HCT116 (cell line): ENCODE results near the gene STYXL1. TPM values are rescaled to one million over a fixed set of nuclear protein-coding genes. Genes with fewer than 3 reads are reported as not detected.
"Not testable (repeated sequence)": the region's sequence is repeated elsewhere in the genome, so short reads cannot be mapped to it uniquely, and the experiment has no call there.

ENCODE experiments used
- ATAC-seq: fragments of 200-7000 bp; cut with Tn5 transposase; 2 replicates; pipeline ENCODE4 v1.9.1; 2020; ENCODE audit warnings: mild to moderate bottlenecking, moderate library complexity
- BruUV-seq: library from RNA; stranded (reverse); fragments of 400-500 nt; replicated peaks from 2 replicates; lab custom pipeline; 2021; lab: Mats Ljungman, UMichigan
- CTCF ChIA-PET: fragments of 300-600 bp; sonication (Branson Sonifier 250); formaldehyde crosslinking; loops from one replicate; lab custom pipeline; 2021; ENCODE audit warnings: antibody characterized with exemption; lab: Charles Lee
- POLR2A ChIA-PET: fragments of 300-600, 350-600 bp; sonication (Branson Sonifier 250); formaldehyde crosslinking; loops from one replicate; lab custom pipeline; 2021; ENCODE audit warnings: antibody characterized with exemption; lab: Charles Lee
- RAD21 ChIA-PET, 2 experiments: fragments of 300-600 bp; sonication (Branson Sonifier 250); formaldehyde crosslinking; loops; one replicate each; lab custom pipeline; 2023; ENCODE audit warnings: low total read pairs in 2 of 2; ENCODE audit not compliant: uncharacterized antibody in 2 of 2, unreplicated experiment in 2 of 2, low non-redundant PET in 1 of 2; lab: Charles Lee
- DNase-seq: peaks from one replicate; pipeline ENCODE4 v3.0.0-alpha.2; 2010; ENCODE audit warnings: low read depth, low spot score
- H2AFZ ChIP-seq: fragments of 200-600 bp; shearing (Covaris generic), sonication (generic); 2 replicates; pipeline ENCODE4 v1.6.1; 2017; ENCODE audit warnings: low read depth, mixed run types, mixed read lengths, antibody characterized with exemption, low read length; ENCODE audit not compliant: poor library complexity, severe bottlenecking
- H3K27ac ChIP-seq: 2 replicates; pipeline ENCODE4 v1.5.1; 2012; ENCODE audit warnings: low read depth, low read length
- H3K27me3 ChIP-seq: fragments of 200-600 bp; sonication (generic); 2 replicates; pipeline ENCODE4 v1.6.1; 2016; ENCODE audit warnings: mixed run types, low read length, mixed read lengths; ENCODE audit not compliant: insufficient read depth
- H3K36me3 ChIP-seq, 2 experiments: fragments of 200-500 bp in 1 of 2; fragments of 200-600 bp in 1 of 2; sonication (Bioruptor generic) in 1 of 2; sonication (generic) in 1 of 2; 2 replicates each; pipeline versions ENCODE4 v1.5.1 to v1.6.1; 2014 to 2016; ENCODE audit warnings: low read length in 2 of 2, inconsistent platforms in 1 of 2, mixed read lengths in 1 of 2, mixed run types in 1 of 2; ENCODE audit not compliant: insufficient read depth in 2 of 2, control insufficient read depth in 1 of 2
- H3K4me1 ChIP-seq, 2 experiments: fragments of 200-600 bp in 1 of 2; sonication (generic) in 1 of 2; 2 replicates each; pipeline versions ENCODE4 v1.5.1 to v1.6.1; 2012 to 2017; ENCODE audit warnings: low read length in 2 of 2, inconsistent platforms in 1 of 2, mild to moderate bottlenecking in 1 of 2, mixed read lengths in 1 of 2, mixed run types in 1 of 2, moderate library complexity in 1 of 2; ENCODE audit not compliant: insufficient read depth in 2 of 2, control insufficient read depth in 1 of 2
- H3K4me2 ChIP-seq: fragments of 200-600 bp; sonication (generic); 2 replicates; pipeline ENCODE4 v1.6.1; 2017; ENCODE audit warnings: mixed run types, low read length, mixed read lengths
- H3K4me3 ChIP-seq, 2 experiments: fragments of 200-600 bp in 1 of 2; sonication (generic) in 1 of 2; replicated peaks in 1 of 2; 2 replicates each; pipeline ENCODE4 v1.5.1; 2011 to 2016; ENCODE audit warnings: low read length in 2 of 2, control low read depth in 1 of 2, low read depth in 1 of 2, mild to moderate bottlenecking in 1 of 2, mixed read lengths in 1 of 2, mixed run types in 1 of 2
- H3K79me2 ChIP-seq: fragments of 200-600 bp; sonication (generic); 2 replicates; pipeline ENCODE4 v1.6.1; 2017; ENCODE audit warnings: mild to moderate bottlenecking, mixed run types, low read length, moderate library complexity, mixed read lengths; ENCODE audit not compliant: insufficient read depth
- H3K9ac ChIP-seq: fragments of 200-600 bp; sonication (generic); 2 replicates; pipeline ENCODE4 v1.6.1; 2016; ENCODE audit warnings: low read length, mixed read lengths
- H3K9me2 ChIP-seq: fragments of 200-600 bp; sonication (generic), shearing (Covaris generic); 2 replicates; pipeline ENCODE4 v1.6.1; 2017; ENCODE audit warnings: mixed run types, mild to moderate bottlenecking, moderate library complexity; ENCODE audit not compliant: insufficient read depth
- H3K9me3 ChIP-seq, 2 experiments: fragments of 200-500 bp in 1 of 2; fragments of 200-600 bp in 1 of 2; sonication (Bioruptor generic) in 1 of 2; sonication (generic) in 1 of 2; 2 replicates each; pipeline ENCODE4 v1.6.1; 2014 to 2017; ENCODE audit warnings: low read length in 2 of 2, mixed read lengths in 2 of 2, inconsistent platforms in 1 of 2, low read depth in 1 of 2, mild to moderate bottlenecking in 1 of 2, mixed run types in 1 of 2, moderate library complexity in 1 of 2; ENCODE audit not compliant: control insufficient read depth in 1 of 2, insufficient read depth in 1 of 2
- H4K20me1 ChIP-seq: fragments of 200-600 bp; sonication (generic), shearing (Covaris generic); 2 replicates; pipeline ENCODE4 v1.6.1; 2017; ENCODE audit warnings: mixed run types, mild to moderate bottlenecking, moderate library complexity; ENCODE audit not compliant: insufficient read depth
- CTCF ChIP-seq, 3 experiments: fragments of 200-600 bp in 1 of 3; sonication (generic) in 1 of 3; IDR thresholded peaks in 2 of 3; conservative IDR thresholded peaks in 1 of 3; 2 replicates each; pipeline ENCODE4 v1.5.1; 2012 to 2017; ENCODE audit warnings: low read depth in 2 of 3, low read length in 2 of 3, antibody characterized with exemption in 1 of 3, borderline replicate concordance in 1 of 3, control low read depth in 1 of 3, mild to moderate bottlenecking in 1 of 3, mixed read lengths in 1 of 3, mixed run types in 1 of 3, moderate library complexity in 1 of 3; ENCODE audit not compliant: insufficient read depth in 1 of 3
- ELF1 ChIP-seq: IDR thresholded peaks from 2 replicates; pipeline ENCODE4 v1.6.1; 2012; ENCODE audit warnings: low read depth, borderline replicate concordance
- FOSL1 ChIP-seq: IDR thresholded peaks from 2 replicates; pipeline ENCODE4 v1.6.1; 2012; ENCODE audit warnings: low read depth
- POLR2A ChIP-seq: IDR thresholded peaks from 2 replicates; pipeline ENCODE4 v1.7.0; 2011; ENCODE audit warnings: borderline replicate concordance; ENCODE audit not compliant: insufficient read depth, insufficient read length; ENCODE audit errors: extremely low read depth
- POLR2AphosphoS5 ChIP-seq: IDR thresholded peaks from 2 replicates; pipeline ENCODE4 v1.6.1; 2011; ENCODE audit warnings: mild to moderate bottlenecking, low read depth, low read length, moderate library complexity
- RAD21 ChIP-seq: IDR thresholded peaks from 2 replicates; pipeline ENCODE4 v1.6.1; 2012; ENCODE audit warnings: low read depth, mild to moderate bottlenecking
- REST ChIP-seq: IDR thresholded peaks from 2 replicates; pipeline ENCODE4 v1.6.1; 2012; ENCODE audit warnings: low read depth
- intact Hi-C: fragments of 100-400 bp; cut with micrococcal nuclease; formaldehyde crosslinking; loops from 2 replicates; pipeline ENCODE4 v1.10.0; 2022
- total RNA-seq: library from RNA; stranded (reverse); gene quantifications from one replicate; pipeline ENCODE4 v1.2.1, GENCODE V29; 2021; ENCODE audit not compliant: unreplicated experiment

STYXL1 gene
- total RNA-seq, 1 experiment from 2014 or later, result 32.5 TPM

DNA sequence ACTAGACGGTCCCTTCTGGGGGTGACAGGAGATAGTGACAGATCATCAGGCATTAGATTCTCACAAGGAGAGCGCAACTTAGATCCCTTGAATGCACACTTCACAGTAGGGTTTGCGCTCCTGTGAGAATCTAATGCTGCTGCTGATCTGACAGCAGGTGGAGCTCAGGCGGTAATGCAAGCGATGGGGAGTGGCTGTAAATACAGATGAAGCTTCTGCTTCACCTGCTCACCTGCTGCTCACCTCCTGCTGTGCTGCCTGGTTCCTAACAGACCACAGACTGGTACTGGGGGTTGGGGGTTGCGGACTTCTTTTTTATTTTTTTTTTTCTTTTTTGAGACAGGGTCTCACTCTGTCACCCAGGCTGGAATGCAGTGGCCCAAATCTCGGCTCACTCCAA, 18.1 kb downstream of the STYXL1 start:
- ATAC-seq, result peak; percentile 54; the same call in 1 of the 2 replicates
- H3K27ac ChIP-seq, H3K27me3 ChIP-seq, H3K9ac ChIP-seq, H3K36me3 ChIP-seq, H3K4me2 ChIP-seq, POLR2A ChIA-PET, RAD21 ChIA-PET, H3K4me1 ChIP-seq, H3K4me3 ChIP-seq, H3K9me3 ChIP-seq, H3K9me2 ChIP-seq, BruUV-seq, H2AFZ ChIP-seq, DNase-seq, H4K20me1 ChIP-seq, H3K79me2 ChIP-seq: not testable (repeated sequence)
- TF ChIP-seq CTCF (IDR thresholded peaks at IDR 0.05 in 2 of 3, conservative IDR thresholded peaks at IDR 0.05 in 1 of 3; ENCODE audit: borderline replicate concordance in 1 of 3, insufficient read depth in 1 of 3, low read depth in 2 of 3, low read length in 2 of 3), result peak; percentile 9 to 20 (median 10); a peak in 1 of 6 replicates
- peak; percentile 47 for TF ChIP-seq RAD21
- intact Hi-C loops, result loop anchor here (1.0 to 10.0 kb wide), 2 partner anchors 234 to 265 kb away; no protein-coding TSS in a partner anchor
- CTCF ChIA-PET, result interaction anchor here (1.8 kb wide), 1 partner anchor 10 kb away, joined by 7 read pairs; no protein-coding TSS in a partner anchor

DNA sequence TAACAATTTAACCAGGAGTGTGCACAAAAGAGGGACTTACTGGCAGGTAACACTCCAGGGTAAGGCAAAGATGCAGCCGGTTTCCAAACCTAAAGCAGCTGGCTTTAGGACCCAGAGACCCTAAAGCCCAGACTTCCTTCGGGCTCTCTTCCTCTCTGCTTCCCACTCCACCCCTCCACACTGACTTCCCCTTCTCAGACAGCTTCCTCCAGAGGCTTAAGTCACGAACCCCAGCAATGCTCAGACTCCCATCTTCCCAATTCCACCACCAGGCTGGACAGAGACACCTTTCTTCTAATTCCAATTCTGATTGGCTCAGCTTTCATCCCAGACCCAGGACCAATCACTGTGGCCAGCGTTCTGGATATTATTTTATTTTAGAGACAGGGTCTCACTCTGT, 24.8 kb downstream of the STYXL1 start:
- ChIA-PET CTCF (interaction anchor here (3.9 kb wide), 1 partner anchor 157 kb away, joined by 72 read pairs; no protein-coding TSS in a partner anchor), RAD21 (no interaction called here), POLR2A (no interaction called here)
- Histone ChIP-seq H3K27ac (no peak overlapping the region), H3K27me3 (no peaks in the 10 kb centered on the region), H3K9me2 (no peaks in the 10 kb centered on the region), H3K9ac (no peak overlapping the region), H4K20me1 (no peaks in the 10 kb centered on the region), H3K9me3 (no peaks in the 10 kb centered on the region), H2AFZ (no peak overlapping the region), H3K4me2 (no peak overlapping the region), H3K79me2 (no peaks in the 10 kb centered on the region), H3K4me3 (no peak overlapping the region), H3K4me1 (no peaks in the 10 kb centered on the region), H3K36me3 (peaks cover 0 to 2% of the 10 kb centered on the region in 2 experiments; a peak in 1 of 4 replicates)
- DNase-seq, result no peak
- no peak for ATAC-seq
- no TSS peak for BruUV-seq
- intact Hi-C loops, result loop anchor here (10.0 kb wide), 1 partner anchor 258 kb away; no protein-coding TSS in a partner anchor
- TF ChIP-seq FOSL1 (no peak), ELF1 (no peak), CTCF (IDR thresholded peaks at IDR 0.05 in 2 of 3, conservative IDR thresholded peaks at IDR 0.05 in 1 of 3; ENCODE audit: borderline replicate concordance in 1 of 3, insufficient read depth in 1 of 3, low read depth in 2 of 3, low read length in 2 of 3) (no peak), POLR2A (no peak), REST (no peak), POLR2AphosphoS5 (no peak)
